OCI-LY1 (cell line): ENCODE results near the gene C1QL3.

Experiments used
- H2AFZ ChIP-seq: fragments of 200-600 bp; sonication (generic), shearing (Covaris generic); 2 replicates; pipeline ENCODE4 v1.6.0; 2014; ENCODE audit warnings: antibody characterized with exemption, mild to moderate bottlenecking, low read length
- H3F3A ChIP-seq: fragments of 200-600 bp; sonication (generic), shearing (Covaris generic); 2 replicates; pipeline ENCODE4 v1.6.0; 2014; ENCODE audit warnings: mild to moderate bottlenecking, antibody characterized with exemption, low read length, moderate library complexity; ENCODE audit not compliant: insufficient read depth
- H3K27ac ChIP-seq: fragments of 200-600 bp; sonication (generic); 2 replicates; pipeline ENCODE4 v1.5.1; 2014; ENCODE audit warnings: low read length, mixed run types, mild to moderate bottlenecking, low read depth; ENCODE audit not compliant: poor library complexity, severe bottlenecking
- H3K27me3 ChIP-seq: fragments of 200-600 bp; sonication (generic); 2 replicates; pipeline ENCODE4 v1.6.0; 2014; ENCODE audit warnings: antibody characterized with exemption, mild to moderate bottlenecking, low read length, moderate library complexity; ENCODE audit not compliant: insufficient read depth
- H3K36me3 ChIP-seq: fragments of 200-600 bp; sonication (generic); 2 replicates; pipeline ENCODE4 v1.6.1; 2014; ENCODE audit warnings: mild to moderate bottlenecking, antibody characterized with exemption, low read length, moderate library complexity, mixed read lengths; ENCODE audit not compliant: insufficient read depth
- H3K4me1 ChIP-seq: fragments of 200-600 bp; sonication (generic); 2 replicates; pipeline ENCODE4 v1.5.1; 2014; ENCODE audit warnings: mild to moderate bottlenecking, low read length, moderate library complexity; ENCODE audit not compliant: insufficient read depth, severe bottlenecking
- H3K4me2 ChIP-seq: fragments of 200-600 bp; sonication (generic), shearing (Covaris generic); 2 replicates; pipeline ENCODE4 v1.6.1; 2014; ENCODE audit warnings: low read length
- H3K4me3 ChIP-seq: fragments of 200-600 bp; sonication (generic); 2 replicates; pipeline ENCODE4 v1.5.1; 2014; ENCODE audit warnings: low read length, low read depth, mild to moderate bottlenecking, mixed read lengths; ENCODE audit not compliant: poor library complexity, severe bottlenecking
- H3K79me2 ChIP-seq: fragments of 200-600 bp; shearing (Covaris generic); 2 replicates; pipeline ENCODE4 v1.6.1; 2016; ENCODE audit warnings: mixed run types, low read length, mixed read lengths; ENCODE audit not compliant: insufficient read depth
- H3K9ac ChIP-seq: fragments of 200-600 bp; sonication (generic), shearing (Covaris generic); 2 replicates; pipeline ENCODE4 v1.6.1; 2014; ENCODE audit warnings: mild to moderate bottlenecking, low read length, mixed read lengths
- H3K9me2 ChIP-seq: fragments of 200-600 bp; sonication (generic), shearing (Covaris generic); 2 replicates; pipeline ENCODE4 v1.6.1; 2014; ENCODE audit warnings: low read depth, mild to moderate bottlenecking, low read length, mixed read lengths
- H3K9me3 ChIP-seq: fragments of 200-600 bp; shearing (Covaris generic); 2 replicates; pipeline ENCODE4 v1.6.1; 2014; ENCODE audit warnings: low read length, mixed read lengths
- H4K20me1 ChIP-seq: fragments of 200-600 bp; sonication (generic), shearing (Covaris generic); 2 replicates; pipeline ENCODE4 v1.6.0; 2016; ENCODE audit warnings: mild to moderate bottlenecking, low read length; ENCODE audit not compliant: insufficient read depth
- CTCF ChIP-seq: fragments of 200-600 bp; sonication (generic), shearing (Covaris generic); IDR thresholded peaks from 2 replicates; pipeline ENCODE4 v1.5.1; 2017; ENCODE audit warnings: mild to moderate bottlenecking, antibody characterized with exemption, low read length, moderate library complexity, mixed read lengths
- EZH2 ChIP-seq: fragments of 200-600 bp; sonication (generic), shearing (Covaris generic); IDR thresholded peaks from 2 replicates; pipeline ENCODE4 v1.8.0; 2017; ENCODE audit warnings: borderline replicate concordance, mixed run types, mild to moderate bottlenecking, antibody characterized with exemption, low read length, moderate library complexity, mixed read lengths

C1QL3 gene

GRCh38 chr10:16527452-16527851, 5.8 kb upstream of the C1QL3 start:
- Histone ChIP-seq H3K4me2 (no peak overlapping the region), H3F3A (no peaks in the 10 kb centered on the region), H3K27ac (no peak overlapping the region), H3K27me3 (no peaks in the 10 kb centered on the region), H3K4me3 (no peak overlapping the region), H3K9me3 (no peaks in the 10 kb centered on the region), H3K36me3 (no peaks in the 10 kb centered on the region), H4K20me1 (no peaks in the 10 kb centered on the region), H3K4me1 (no peaks in the 10 kb centered on the region), H3K9me2 (no peaks in the 10 kb centered on the region), H3K9ac (no peak overlapping the region), H3K79me2 (no peaks in the 10 kb centered on the region), H2AFZ (no peak overlapping the region)
- TF ChIP-seq EZH2 (no peak), CTCF (no peak)

GRCh38 chr10:16520900-16521299, 779 bp downstream of the C1QL3 start:
- Histone ChIP-seq H3K36me3 (no peaks in the 10 kb centered on the region), H3F3A (no peaks in the 10 kb centered on the region), H3K4me3 (peak overlapping the region; percentile 36)

GRCh38 chr10:16519908-16520861, 1.5 kb downstream of the C1QL3 start:
- Histone ChIP-seq H3K79me2 (no peaks in the 10 kb centered on the region), H3K4me3 (no peak overlapping the region), H3K27ac (no peak overlapping the region), H3K4me1 (peaks cover 7% of the 10 kb centered on the region), H3K27me3 (no peaks in the 10 kb centered on the region), H3F3A (no peaks in the 10 kb centered on the region), H3K9ac (no peak overlapping the region), H4K20me1 (no peaks in the 10 kb centered on the region), H2AFZ (no peak overlapping the region), H3K36me3 (no peaks in the 10 kb centered on the region), H3K4me2 (no peak overlapping the region), H3K9me3 (no peaks in the 10 kb centered on the region), H3K9me2 (no peaks in the 10 kb centered on the region)
- TF ChIP-seq EZH2: no peak
- TF ChIP-seq CTCF: no peak

More at GRCh38 chr10:16520900-16521299, 779 bp downstream of the C1QL3 start:
- Histone ChIP-seq H3K79me2 (no peaks in the 10 kb centered on the region), H4K20me1 (no peaks in the 10 kb centered on the region), H3K27me3 (no peaks in the 10 kb centered on the region), H3K4me1 (peaks cover 7% of the 10 kb centered on the region), H3K27ac (no peak overlapping the region), H3K4me2 (peak overlapping the region; percentile 49; the same call in 1 of the 2 replicates), H3K9me2 (no peaks in the 10 kb centered on the region), H3K9ac (no peak overlapping the region), H2AFZ (no peak overlapping the region), H3K9me3 (no peaks in the 10 kb centered on the region)
- no peak for TF ChIP-seq CTCF
- no peak for TF ChIP-seq EZH2
